ENCODE measurements around the gene SUPT20HL1.

- TF ChIP-seq EZH2phosphoT487 (IDR thresholded peaks at IDR 0.05; ENCODE audit: borderline replicate concordance, low read depth, low read length) (no peak), CTCF (conservative IDR thresholded peaks at IDR 0.05; ENCODE audit: low read length) (no peak)
These were observed 27.1 kb upstream of the SUPT20HL1 start for GRCh38 chrX:24333371-24333770.

Measured in OCI-LY7 (cell line).